GM23338 (cell line): ENCODE results near the gene ERMARD. TPM values are rescaled to one million over a fixed set of nuclear protein-coding genes. Genes with fewer than 3 reads are reported as not detected.

Experiments
- ATAC-seq: fragments of 200-7000 bp; cut with Tn5 transposase; 3 replicates; pipeline ENCODE4 v1.9.1; 2020
- DNase-seq: peaks from one replicate; pipeline ENCODE4 v3.0.0-alpha.2; 2015; ENCODE audit warnings: low spot score
- H2AFZ ChIP-seq: fragments of 200-600 bp; sonication (generic); 2 replicates; pipeline ENCODE4 v1.8.0; 2016; ENCODE audit warnings: antibody characterized with exemption, mild to moderate bottlenecking, moderate library complexity
- H3F3A ChIP-seq: fragments of 200-600 bp; sonication (generic); replicated peaks from 2 replicates; pipeline ENCODE4 v1.8.0; 2017; ENCODE audit warnings: antibody characterized with exemption, mixed run types, low read depth
- H3K27ac ChIP-seq: fragments of 200-600 bp; sonication (generic); 2 replicates; pipeline ENCODE4 v1.6.1; 2016; ENCODE audit warnings: low read depth
- H3K27me3 ChIP-seq: fragments of 200-600 bp; sonication (generic); 2 replicates; pipeline ENCODE4 v1.8.0; 2016; ENCODE audit warnings: mild to moderate bottlenecking, mixed run types, moderate library complexity; ENCODE audit not compliant: insufficient read depth
- H3K36me3 ChIP-seq: fragments of 200-600 bp; sonication (generic); 2 replicates; pipeline ENCODE4 v1.8.0; 2016; ENCODE audit warnings: mild to moderate bottlenecking; ENCODE audit not compliant: insufficient read depth
- H3K4me1 ChIP-seq: fragments of 200-600 bp; sonication (generic); 2 replicates; pipeline ENCODE4 v1.8.0; 2016; ENCODE audit warnings: mild to moderate bottlenecking, moderate library complexity; ENCODE audit not compliant: insufficient read depth
- H3K4me2 ChIP-seq: fragments of 200-600 bp; sonication (generic); 2 replicates; pipeline ENCODE4 v1.7.1; 2017; ENCODE audit warnings: mixed run types
- H3K4me3 ChIP-seq: fragments of 200-600 bp; sonication (generic); 2 replicates; pipeline ENCODE4 v1.6.1; 2016; ENCODE audit warnings: mixed run types
- H3K79me2 ChIP-seq: fragments of 200-600 bp; sonication (generic); replicated peaks from 2 replicates; pipeline ENCODE4 v1.8.0; 2017; ENCODE audit warnings: mild to moderate bottlenecking; ENCODE audit not compliant: insufficient read depth
- H3K9me2 ChIP-seq: fragments of 200-600 bp; sonication (generic); 2 replicates; pipeline ENCODE4 v1.8.0; 2017; ENCODE audit not compliant: insufficient read depth
- H4K20me1 ChIP-seq: fragments of 200-600 bp; sonication (generic); replicated peaks from 2 replicates; pipeline ENCODE4 v1.8.0; 2017; ENCODE audit warnings: mild to moderate bottlenecking; ENCODE audit not compliant: insufficient read depth
- H3K27ac Mint-ChIP-seq: 2 replicates; pipeline ENCODE4 v1.8.0; 2020; ENCODE audit warnings: inconsistent platforms, mild to moderate bottlenecking, moderate library complexity, mixed read lengths
- H3K27me3 Mint-ChIP-seq: 3 replicates; pipeline ENCODE4 v1.8.0; 2022; ENCODE audit warnings: low read depth, mild to moderate bottlenecking, moderate library complexity, mixed read lengths, inconsistent platforms; ENCODE audit not compliant: insufficient read depth, poor library complexity
- H3K36me3 Mint-ChIP-seq: 3 replicates; pipeline ENCODE4 v1.8.0; 2021; ENCODE audit warnings: low read depth, mild to moderate bottlenecking, inconsistent platforms, moderate library complexity, mixed read lengths
- H3K4me1 Mint-ChIP-seq: 3 replicates; pipeline ENCODE4 v1.8.0; 2020; ENCODE audit warnings: mild to moderate bottlenecking, inconsistent platforms, mixed read lengths
- H3K4me3 Mint-ChIP-seq: 3 replicates; pipeline ENCODE4 v1.8.0; 2021; ENCODE audit warnings: moderate library complexity, mild to moderate bottlenecking, inconsistent platforms, mixed read lengths
- H3K9me3 Mint-ChIP-seq: 3 replicates; pipeline ENCODE4 v1.8.0; 2020; ENCODE audit warnings: moderate library complexity, mild to moderate bottlenecking, inconsistent platforms, mixed read lengths
- EZH2phosphoT487 ChIP-seq: fragments of 200-600 bp; sonication (generic); IDR thresholded peaks from one replicate; pipeline ENCODE4 v1.8.1; 2018; ENCODE audit warnings: antibody characterized with exemption; ENCODE audit not compliant: unreplicated experiment
- JUNB ChIP-seq: IDR thresholded peaks from one replicate; pipeline ENCODE4 v1.6.1; 2016; ENCODE audit warnings: antibody characterized with exemption; ENCODE audit not compliant: unreplicated experiment
- NANOG ChIP-seq: IDR thresholded peaks from 2 replicates; pipeline ENCODE4 v1.6.1; 2016; ENCODE audit warnings: antibody characterized with exemption, borderline replicate concordance
- POLR2AphosphoS5 ChIP-seq: IDR thresholded peaks from 2 replicates; pipeline ENCODE4 v1.6.1; 2016; ENCODE audit warnings: antibody characterized with exemption, low read depth
- STAT1 ChIP-seq: IDR thresholded peaks from one replicate; pipeline ENCODE4 v1.6.1; 2016; ENCODE audit warnings: antibody characterized with exemption; ENCODE audit not compliant: unreplicated experiment
- ZNF331 ChIP-seq: fragments of 250-450 bp; sonication (Bioruptor Pico); IDR thresholded peaks from 2 replicates; pipeline ENCODE4 v1.5.0; 2020; ENCODE audit warnings: low read depth, mild to moderate bottlenecking, moderate library complexity
- polyA plus RNA-seq: library from polyadenylated mRNA; unstranded; fragments of >200 nt; fragmentation: Nextera tagmentation; extraction: Ambion mirVana; gene quantifications from 2 replicates; pipeline ENCODE4 v1.2.1, GENCODE V29; 2016
- total RNA-seq: library from RNA; depleted of rRNA; stranded (reverse); fragments of >200 nt; shearing (Covaris generic); gene quantifications from 2 replicates; pipeline ENCODE4 v1.2.3, GENCODE V29; 2014
- TF ChIP-seq, protein P1 (sequence below): IDR thresholded peaks from one replicate; pipeline ENCODE4 v1.6.1; 2018; ENCODE audit warnings: antibody characterized with exemption; ENCODE audit not compliant: unreplicated experiment
- TF ChIP-seq, protein P2 (sequence below), 2 experiments: fragments of 200-600 bp in 1 of 2; sonication (generic) in 1 of 2; conservative IDR thresholded peaks; 2 replicates each; pipeline versions ENCODE4 v1.5.1 to v1.6.1; 2016 to 2017; ENCODE audit warnings: antibody characterized with exemption in 2 of 2, low read depth in 2 of 2, mild to moderate bottlenecking in 2 of 2, moderate library complexity in 1 of 2
- TF ChIP-seq, protein P3 (sequence below): fragments of 250-450 bp; sonication (Bioruptor Pico); IDR thresholded peaks from 2 replicates; pipeline ENCODE4 v1.5.0; 2020; ENCODE audit warnings: mild to moderate bottlenecking, moderate library complexity

Gene ERMARD
- total and polyA plus RNA-seq, 2 experiments from 2014 or later: 7.6 to 8.6 TPM

DNA sequence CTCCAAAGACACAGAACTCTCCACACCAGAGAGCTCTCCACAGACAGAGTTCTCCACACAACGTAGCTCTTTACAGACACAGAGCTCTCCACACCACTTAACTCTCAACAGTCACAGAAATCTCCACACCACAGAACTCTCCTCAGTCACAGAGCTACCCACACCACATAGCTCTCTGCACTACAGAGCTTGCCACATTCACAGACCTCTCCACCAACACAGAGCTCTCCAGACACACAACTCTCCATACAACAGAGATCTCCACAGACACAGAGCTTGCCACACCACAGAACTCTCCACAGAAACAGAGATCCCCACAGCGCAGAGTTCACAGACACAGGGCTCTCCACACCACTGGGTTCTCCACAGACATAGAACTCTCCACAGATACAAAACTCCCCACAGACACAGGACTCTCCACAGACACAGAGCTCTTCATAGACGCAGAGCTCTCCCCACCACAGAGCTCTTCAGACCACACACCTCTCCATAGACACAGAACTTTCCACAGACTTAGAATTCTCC lies 52.5 kb downstream of the ERMARD start:
- H3K4me1 Mint-ChIP-seq: peaks cover 8% of the 10 kb centered on the region
- H3K27ac Mint-ChIP-seq: no peak overlapping the region
- no peaks in the 10 kb centered on the region for H3K79me2 ChIP-seq

DNA sequence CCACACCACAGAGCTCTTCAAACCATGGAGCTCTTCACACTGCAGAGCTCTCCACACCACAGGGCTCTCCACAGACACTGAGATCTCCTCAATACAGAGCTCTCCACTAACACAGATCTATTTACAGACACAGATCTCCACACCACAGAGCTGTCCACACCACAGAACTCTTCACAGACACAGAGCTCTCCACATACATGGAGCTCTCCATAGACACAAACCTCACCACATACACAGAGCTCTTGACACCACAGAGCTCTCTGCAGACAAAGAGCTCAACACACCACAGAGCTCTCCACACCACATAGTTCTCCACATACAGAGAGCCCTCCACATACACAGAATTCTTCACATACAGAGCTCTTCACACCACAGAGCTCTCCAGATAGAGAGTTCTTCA lies 53.0 kb downstream of the ERMARD start:
- no peak overlapping the region for H3K27ac Mint-ChIP-seq
- TF ChIP-seq EZH2phosphoT487: no peak
- TF ChIP-seq, protein P1, sequence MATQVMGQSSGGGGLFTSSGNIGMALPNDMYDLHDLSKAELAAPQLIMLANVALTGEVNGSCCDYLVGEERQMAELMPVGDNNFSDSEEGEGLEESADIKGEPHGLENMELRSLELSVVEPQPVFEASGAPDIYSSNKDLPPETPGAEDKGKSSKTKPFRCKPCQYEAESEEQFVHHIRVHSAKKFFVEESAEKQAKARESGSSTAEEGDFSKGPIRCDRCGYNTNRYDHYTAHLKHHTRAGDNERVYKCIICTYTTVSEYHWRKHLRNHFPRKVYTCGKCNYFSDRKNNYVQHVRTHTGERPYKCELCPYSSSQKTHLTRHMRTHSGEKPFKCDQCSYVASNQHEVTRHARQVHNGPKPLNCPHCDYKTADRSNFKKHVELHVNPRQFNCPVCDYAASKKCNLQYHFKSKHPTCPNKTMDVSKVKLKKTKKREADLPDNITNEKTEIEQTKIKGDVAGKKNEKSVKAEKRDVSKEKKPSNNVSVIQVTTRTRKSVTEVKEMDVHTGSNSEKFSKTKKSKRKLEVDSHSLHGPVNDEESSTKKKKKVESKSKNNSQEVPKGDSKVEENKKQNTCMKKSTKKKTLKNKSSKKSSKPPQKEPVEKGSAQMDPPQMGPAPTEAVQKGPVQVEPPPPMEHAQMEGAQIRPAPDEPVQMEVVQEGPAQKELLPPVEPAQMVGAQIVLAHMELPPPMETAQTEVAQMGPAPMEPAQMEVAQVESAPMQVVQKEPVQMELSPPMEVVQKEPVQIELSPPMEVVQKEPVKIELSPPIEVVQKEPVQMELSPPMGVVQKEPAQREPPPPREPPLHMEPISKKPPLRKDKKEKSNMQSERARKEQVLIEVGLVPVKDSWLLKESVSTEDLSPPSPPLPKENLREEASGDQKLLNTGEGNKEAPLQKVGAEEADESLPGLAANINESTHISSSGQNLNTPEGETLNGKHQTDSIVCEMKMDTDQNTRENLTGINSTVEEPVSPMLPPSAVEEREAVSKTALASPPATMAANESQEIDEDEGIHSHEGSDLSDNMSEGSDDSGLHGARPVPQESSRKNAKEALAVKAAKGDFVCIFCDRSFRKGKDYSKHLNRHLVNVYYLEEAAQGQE: no peak
- no peak for TF ChIP-seq POLR2AphosphoS5
- TF ChIP-seq, protein P2, sequence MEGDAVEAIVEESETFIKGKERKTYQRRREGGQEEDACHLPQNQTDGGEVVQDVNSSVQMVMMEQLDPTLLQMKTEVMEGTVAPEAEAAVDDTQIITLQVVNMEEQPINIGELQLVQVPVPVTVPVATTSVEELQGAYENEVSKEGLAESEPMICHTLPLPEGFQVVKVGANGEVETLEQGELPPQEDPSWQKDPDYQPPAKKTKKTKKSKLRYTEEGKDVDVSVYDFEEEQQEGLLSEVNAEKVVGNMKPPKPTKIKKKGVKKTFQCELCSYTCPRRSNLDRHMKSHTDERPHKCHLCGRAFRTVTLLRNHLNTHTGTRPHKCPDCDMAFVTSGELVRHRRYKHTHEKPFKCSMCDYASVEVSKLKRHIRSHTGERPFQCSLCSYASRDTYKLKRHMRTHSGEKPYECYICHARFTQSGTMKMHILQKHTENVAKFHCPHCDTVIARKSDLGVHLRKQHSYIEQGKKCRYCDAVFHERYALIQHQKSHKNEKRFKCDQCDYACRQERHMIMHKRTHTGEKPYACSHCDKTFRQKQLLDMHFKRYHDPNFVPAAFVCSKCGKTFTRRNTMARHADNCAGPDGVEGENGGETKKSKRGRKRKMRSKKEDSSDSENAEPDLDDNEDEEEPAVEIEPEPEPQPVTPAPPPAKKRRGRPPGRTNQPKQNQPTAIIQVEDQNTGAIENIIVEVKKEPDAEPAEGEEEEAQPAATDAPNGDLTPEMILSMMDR (conservative IDR thresholded peaks at IDR 0.05; ENCODE audit: low read depth in 2 of 2): no peak
- no peak for TF ChIP-seq NANOG
- no peak for TF ChIP-seq ZNF331 (CRISPR knock-in tag)
- TF ChIP-seq, protein P3, sequence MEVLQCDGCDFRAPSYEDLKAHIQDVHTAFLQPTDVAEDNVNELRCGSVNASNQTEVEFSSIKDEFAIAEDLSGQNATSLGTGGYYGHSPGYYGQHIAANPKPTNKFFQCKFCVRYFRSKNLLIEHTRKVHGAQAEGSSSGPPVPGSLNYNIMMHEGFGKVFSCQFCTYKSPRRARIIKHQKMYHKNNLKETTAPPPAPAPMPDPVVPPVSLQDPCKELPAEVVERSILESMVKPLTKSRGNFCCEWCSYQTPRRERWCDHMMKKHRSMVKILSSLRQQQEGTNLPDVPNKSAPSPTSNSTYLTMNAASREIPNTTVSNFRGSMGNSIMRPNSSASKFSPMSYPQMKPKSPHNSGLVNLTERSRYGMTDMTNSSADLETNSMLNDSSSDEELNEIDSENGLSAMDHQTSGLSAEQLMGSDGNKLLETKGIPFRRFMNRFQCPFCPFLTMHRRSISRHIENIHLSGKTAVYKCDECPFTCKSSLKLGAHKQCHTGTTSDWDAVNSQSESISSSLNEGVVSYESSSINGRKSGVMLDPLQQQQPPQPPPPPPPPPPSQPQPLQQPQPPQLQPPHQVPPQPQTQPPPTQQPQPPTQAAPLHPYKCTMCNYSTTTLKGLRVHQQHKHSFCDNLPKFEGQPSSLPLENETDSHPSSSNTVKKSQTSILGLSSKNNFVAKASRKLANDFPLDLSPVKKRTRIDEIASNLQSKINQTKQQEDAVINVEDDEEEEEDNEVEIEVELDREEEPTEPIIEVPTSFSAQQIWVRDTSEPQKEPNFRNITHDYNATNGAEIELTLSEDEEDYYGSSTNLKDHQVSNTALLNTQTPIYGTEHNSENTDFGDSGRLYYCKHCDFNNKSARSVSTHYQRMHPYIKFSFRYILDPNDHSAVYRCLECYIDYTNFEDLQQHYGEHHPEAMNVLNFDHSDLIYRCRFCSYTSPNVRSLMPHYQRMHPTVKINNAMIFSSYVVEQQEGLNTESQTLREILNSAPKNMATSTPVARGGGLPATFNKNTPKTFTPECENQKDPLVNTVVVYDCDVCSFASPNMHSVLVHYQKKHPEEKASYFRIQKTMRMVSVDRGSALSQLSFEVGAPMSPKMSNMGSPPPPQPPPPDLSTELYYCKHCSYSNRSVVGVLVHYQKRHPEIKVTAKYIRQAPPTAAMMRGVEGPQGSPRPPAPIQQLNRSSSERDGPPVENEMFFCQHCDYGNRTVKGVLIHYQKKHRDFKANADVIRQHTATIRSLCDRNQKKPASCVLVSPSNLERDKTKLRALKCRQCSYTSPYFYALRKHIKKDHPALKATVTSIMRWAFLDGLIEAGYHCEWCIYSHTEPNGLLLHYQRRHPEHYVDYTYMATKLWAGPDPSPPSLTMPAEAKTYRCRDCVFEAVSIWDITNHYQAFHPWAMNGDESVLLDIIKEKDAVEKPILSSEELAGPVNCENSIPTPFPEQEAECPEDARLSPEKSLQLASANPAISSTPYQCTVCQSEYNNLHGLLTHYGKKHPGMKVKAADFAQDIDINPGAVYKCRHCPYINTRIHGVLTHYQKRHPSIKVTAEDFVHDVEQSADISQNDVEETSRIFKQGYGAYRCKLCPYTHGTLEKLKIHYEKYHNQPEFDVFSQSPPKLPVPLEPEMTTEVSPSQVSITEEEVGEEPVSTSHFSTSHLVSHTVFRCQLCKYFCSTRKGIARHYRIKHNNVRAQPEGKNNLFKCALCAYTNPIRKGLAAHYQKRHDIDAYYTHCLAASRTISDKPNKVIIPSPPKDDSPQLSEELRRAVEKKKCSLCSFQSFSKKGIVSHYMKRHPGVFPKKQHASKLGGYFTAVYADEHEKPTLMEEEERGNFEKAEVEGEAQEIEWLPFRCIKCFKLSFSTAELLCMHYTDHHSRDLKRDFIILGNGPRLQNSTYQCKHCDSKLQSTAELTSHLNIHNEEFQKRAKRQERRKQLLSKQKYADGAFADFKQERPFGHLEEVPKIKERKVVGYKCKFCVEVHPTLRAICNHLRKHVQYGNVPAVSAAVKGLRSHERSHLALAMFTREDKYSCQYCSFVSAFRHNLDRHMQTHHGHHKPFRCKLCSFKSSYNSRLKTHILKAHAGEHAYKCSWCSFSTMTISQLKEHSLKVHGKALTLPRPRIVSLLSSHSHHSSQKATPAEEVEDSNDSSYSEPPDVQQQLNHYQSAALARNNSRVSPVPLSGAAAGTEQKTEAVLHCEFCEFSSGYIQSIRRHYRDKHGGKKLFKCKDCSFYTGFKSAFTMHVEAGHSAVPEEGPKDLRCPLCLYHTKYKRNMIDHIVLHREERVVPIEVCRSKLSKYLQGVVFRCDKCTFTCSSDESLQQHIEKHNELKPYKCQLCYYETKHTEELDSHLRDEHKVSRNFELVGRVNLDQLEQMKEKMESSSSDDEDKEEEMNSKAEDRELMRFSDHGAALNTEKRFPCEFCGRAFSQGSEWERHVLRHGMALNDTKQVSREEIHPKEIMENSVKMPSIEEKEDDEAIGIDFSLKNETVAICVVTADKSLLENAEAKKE (CRISPR knock-in tag): no peak
- no peak for TF ChIP-seq STAT1
- no peak for TF ChIP-seq JUNB

More for the DNA sequence above, 52.5 kb downstream of the ERMARD start:
- Histone ChIP-seq H3K4me3 (no peak overlapping the region), H3K4me2 (no peak overlapping the region), H3K4me1 (no peaks in the 10 kb centered on the region), H3K9me2 (no peaks in the 10 kb centered on the region), H3K36me3 (no peaks in the 10 kb centered on the region), H4K20me1 (no peaks in the 10 kb centered on the region), H3F3A (no peaks in the 10 kb centered on the region), H2AFZ (no peak overlapping the region), H3K27ac (no peak overlapping the region), H3K27me3 (no peaks in the 10 kb centered on the region)
- no peaks in the 10 kb centered on the region; the same call in 1 of the 3 replicates for H3K9me3 Mint-ChIP-seq
- no peak overlapping the region for H3K4me3 Mint-ChIP-seq
- no peak for ATAC-seq
- no peaks in the 10 kb centered on the region; the same call in 2 of the 3 replicates for H3K36me3 Mint-ChIP-seq
- TF ChIP-seq ZNF331 (CRISPR knock-in tag): no peak
- no peak for DNase-seq
- H3K27me3 Mint-ChIP-seq: peaks cover 22% of the 10 kb centered on the region

More for the DNA sequence above, 53.0 kb downstream of the ERMARD start:
- Histone ChIP-seq H3K36me3 (no peaks in the 10 kb centered on the region), H4K20me1 (no peaks in the 10 kb centered on the region), H3K79me2 (no peaks in the 10 kb centered on the region), H3F3A (no peaks in the 10 kb centered on the region), H3K4me2 (no peak overlapping the region), H3K27me3 (no peaks in the 10 kb centered on the region), H2AFZ (no peak overlapping the region), H3K4me3 (no peak overlapping the region), H3K27ac (no peak overlapping the region), H3K9me2 (no peaks in the 10 kb centered on the region), H3K4me1 (no peaks in the 10 kb centered on the region)
- Mint-ChIP-seq H3K36me3 (no peaks in the 10 kb centered on the region; the same call in 2 of the 3 replicates), H3K4me1 (peaks cover 8% of the 10 kb centered on the region), H3K27me3 (peaks cover 22% of the 10 kb centered on the region), H3K4me3 (no peak overlapping the region; the same call in 2 of the 3 replicates), H3K9me3 (no peaks in the 10 kb centered on the region; the same call in 1 of the 3 replicates)
- no peak for DNase-seq
- no peak for ATAC-seq
